Stimulated activated CD4-positive, alpha-beta T cell treated with anti-CD3 and anti-CD28 coated beads, Interleukin-1b, Interleukin-23, amount 100 ng/mL, for 1 hour (primary cell): Measurements from ENCODE around the gene FMNL2.

Experiments
- DNase-seq, 2 donors: peaks; one replicate each; pipeline ENCODE4 v3.0.0-alpha.2; 2020; ENCODE audit warnings: low read depth in 2 of 2

FMNL2 gene

GRCh38 chr2:152493417-152493816 is 158.4 kb downstream of the FMNL2 start:
- no peak for DNase-seq

- no peak for DNase-seq
Measured at GRCh38 chr2:152493945-152494528, 159.1 kb downstream of the FMNL2 start.

- DNase-seq = no peak
Measured at GRCh38 chr2:152496371-152496770, 161.4 kb downstream of the FMNL2 start.

GRCh38 chr2:152497481-152498052 is 162.6 kb downstream of the FMNL2 start:
- DNase-seq = no peak

GRCh38 chr2:152499331-152499816 is 164.4 kb downstream of the FMNL2 start:
- no peak for DNase-seq

- no peak for DNase-seq
Measured at GRCh38 chr2:152499896-152500735, 165.1 kb downstream of the FMNL2 start.

GRCh38 chr2:152500772-152501171 is 165.8 kb downstream of the FMNL2 start:
- DNase-seq = no peak

- DNase-seq = no peak
Measured at GRCh38 chr2:152501666-152502065, 166.7 kb downstream of the FMNL2 start.

GRCh38 chr2:152504618-152505017 is 169.6 kb downstream of the FMNL2 start:
- DNase-seq = no peak

- DNase-seq = no peak
Measured at GRCh38 chr2:152505495-152505906, 170.5 kb downstream of the FMNL2 start.

- no peak for DNase-seq
Measured at GRCh38 chr2:152506843-152507242, 171.9 kb downstream of the FMNL2 start.

GRCh38 chr2:152507907-152508306 is 172.9 kb downstream of the FMNL2 start:
- DNase-seq = no peak

- no peak for DNase-seq
Measured at GRCh38 chr2:152508446-152508845, 173.5 kb downstream of the FMNL2 start.

- no peak for DNase-seq
Measured at GRCh38 chr2:152509772-152510491, 175.0 kb downstream of the FMNL2 start.

- DNase-seq = no peak
Measured at GRCh38 chr2:152510621-152511020, 175.6 kb downstream of the FMNL2 start.

- no peak for DNase-seq
Measured at GRCh38 chr2:152511981-152512380, 177.0 kb downstream of the FMNL2 start.

GRCh38 chr2:152513029-152513428 is 178.1 kb downstream of the FMNL2 start:
- no peak for DNase-seq

GRCh38 chr2:152513681-152514080 is 178.7 kb downstream of the FMNL2 start:
- DNase-seq = no peak

GRCh38 chr2:152518034-152518433 is 183.1 kb downstream of the FMNL2 start:
- no peak for DNase-seq

- no peak for DNase-seq
Measured at GRCh38 chr2:152518641-152519580, 183.9 kb downstream of the FMNL2 start.

GRCh38 chr2:152519581-152519952 is 184.6 kb downstream of the FMNL2 start:
- DNase-seq = no peak
